PC-3 (cell line): ENCODE results near the gene ITLN2. TPM values are rescaled to one million over a fixed set of nuclear protein-coding genes. Genes with fewer than 3 reads are reported as not detected.
A peak's percentile ranks its signal among the peaks of the same experiment; 100 is the strongest.
"Not testable (repeated sequence)": the region's sequence is repeated elsewhere in the genome, so short reads cannot be mapped to it uniquely, and the experiment has no call there.

Experiments
- ATAC-seq: fragments of 200-7000 bp; cut with Tn5 transposase; 2 replicates; pipeline ENCODE4 v1.9.1; 2020; ENCODE audit warnings: mild to moderate bottlenecking, moderate library complexity
- BruUV-seq: library from RNA; stranded (reverse); fragments of 400-500 nt; replicated peaks from 2 replicates; lab custom pipeline; 2021; lab: Mats Ljungman, UMichigan
- CTCF ChIA-PET: fragments of 300-600 bp; sonication (Branson Sonifier 250); formaldehyde crosslinking; loops from one replicate; lab custom pipeline; 2022; ENCODE audit warnings: antibody characterized with exemption; lab: Charles Lee
- POLR2A ChIA-PET: fragments of 300-600 bp; sonication (Branson Sonifier 250); formaldehyde crosslinking; loops from one replicate; lab custom pipeline; 2022; ENCODE audit warnings: antibody characterized with exemption; ENCODE audit not compliant: unreplicated experiment; lab: Charles Lee
- DNase-seq: peaks from one replicate; pipeline ENCODE4 v3.0.0-alpha.2; 2015
- H2AFZ ChIP-seq: fragments of 300-600 bp; sonication (generic); 2 replicates; pipeline ENCODE4 v1.6.0; 2016; ENCODE audit warnings: antibody characterized with exemption, low read length
- H3F3A ChIP-seq: fragments of 300-600 bp; sonication (generic); one replicate; pipeline ENCODE4 v1.6.0; 2017; ENCODE audit warnings: antibody characterized with exemption, low read length, control low read depth, mild to moderate bottlenecking; ENCODE audit not compliant: unreplicated experiment
- H3K27ac ChIP-seq: fragments of 300-600 bp; sonication (generic); 2 replicates; pipeline ENCODE4 v1.5.1; 2016; ENCODE audit warnings: mild to moderate bottlenecking, low read length
- H3K27me3 ChIP-seq: fragments of 300-600 bp; sonication (generic); 2 replicates; pipeline ENCODE4 v1.6.1; 2016; ENCODE audit warnings: low read length, mixed read lengths
- H3K36me3 ChIP-seq: fragments of 300-600 bp; sonication (generic); 2 replicates; pipeline ENCODE4 v1.6.1; 2016; ENCODE audit warnings: low read depth, mixed run types, low read length, mixed read lengths
- H3K4me1 ChIP-seq: fragments of 300-600 bp; sonication (generic); 2 replicates; pipeline ENCODE4 v1.5.1; 2016; ENCODE audit warnings: low read length; ENCODE audit not compliant: insufficient read depth
- H3K4me2 ChIP-seq: fragments of 300-600 bp; sonication (generic); 2 replicates; pipeline ENCODE4 v1.6.0; 2016; ENCODE audit warnings: low read length
- H3K4me3 ChIP-seq: fragments of 300-600 bp; sonication (generic); 2 replicates; pipeline ENCODE4 v1.5.1; 2016; ENCODE audit warnings: mild to moderate bottlenecking, low read length, mixed read lengths
- H3K79me2 ChIP-seq: fragments of 300-600 bp; sonication (generic); 2 replicates; pipeline ENCODE4 v1.6.1; 2017; ENCODE audit warnings: low read length, mixed read lengths
- H3K9ac ChIP-seq: fragments of 300-600 bp; sonication (generic); 2 replicates; pipeline ENCODE4 v1.6.0; 2016; ENCODE audit warnings: mild to moderate bottlenecking, low read length
- H3K9me2 ChIP-seq: fragments of 300-600 bp; sonication (generic); replicated peaks from 2 replicates; pipeline ENCODE4 v1.6.1; 2016; ENCODE audit warnings: mixed run types, low read length, mixed read lengths
- H3K9me3 ChIP-seq: fragments of 300-600 bp; sonication (generic); 2 replicates; pipeline ENCODE4 v1.6.1; 2016; ENCODE audit warnings: low read length, mixed read lengths
- H4K20me1 ChIP-seq: fragments of 300-600 bp; sonication (generic); 2 replicates; pipeline ENCODE4 v1.6.1; 2016; ENCODE audit warnings: low read length, mixed read lengths
- EZH2phosphoT487 ChIP-seq: fragments of 300-600 bp; sonication (generic); IDR thresholded peaks from 2 replicates; pipeline ENCODE4 v1.6.1; 2018; ENCODE audit warnings: mild to moderate bottlenecking, antibody characterized with exemption, low read length, borderline replicate concordance
- intact Hi-C: fragments of 100-400 bp; cut with micrococcal nuclease; formaldehyde crosslinking; loops from 2 replicates; pipeline ENCODE4 v1.9.0; 2023
- total RNA-seq: library from RNA; depleted of rRNA; stranded (reverse); fragments of >200 nt; gene quantifications from 2 replicates; pipeline ENCODE4 v1.2.3, GENCODE V29; 2014

ITLN2 gene
- total RNA-seq, 1 experiment from 2014 or later, result not detected

GRCh38 chr1:160949881-160950280, 4.7 kb downstream of the ITLN2 start:
- intact Hi-C loops, result loop anchor here (2.0 kb wide), 3 partner anchors 33 to 275 kb away; no protein-coding TSS in a partner anchor
- BruUV-seq, result no TSS peak
- DNase-seq (peak; percentile 86), ATAC-seq (peak; percentile 52)
- no peaks in the 10 kb centered on the region for H3K27me3 ChIP-seq
- H3K4me2 ChIP-seq, result peak overlapping the region; percentile 65
- TF ChIP-seq EZH2phosphoT487, result no peak
- no peaks in the 10 kb centered on the region for H3K79me2 ChIP-seq
- no peaks in the 10 kb centered on the region for H3K9me3 ChIP-seq
- H3K4me3 ChIP-seq, result no peak overlapping the region
- H3K27ac ChIP-seq, result peak overlapping the region; percentile 79
- CTCF ChIA-PET, result no interaction called here
- H3K9ac ChIP-seq, result 0 out of 2 replicates have a peak overlapping the region, but pooled peaks have one; percentile 3
- no peaks in the 10 kb centered on the region for H4K20me1 ChIP-seq
- POLR2A ChIA-PET, result no interaction called here
- peaks cover 32% of the 10 kb centered on the region for H3K4me1 ChIP-seq
- no peaks in the 10 kb centered on the region for H3K36me3 ChIP-seq
- no peaks in the 10 kb centered on the region for H3F3A ChIP-seq
- no peak overlapping the region for H2AFZ ChIP-seq
- H3K9me2 ChIP-seq, result no peaks in the 10 kb centered on the region

GRCh38 chr1:160949216-160949880, 5.3 kb downstream of the ITLN2 start:
- intact Hi-C loops, H3K36me3 ChIP-seq, H3K9me2 ChIP-seq, H3K79me2 ChIP-seq, H3K27me3 ChIP-seq, H2AFZ ChIP-seq, H3K4me3 ChIP-seq, BruUV-seq, POLR2A ChIA-PET, H4K20me1 ChIP-seq, H3F3A ChIP-seq, H3K9me3 ChIP-seq, CTCF ChIA-PET: not testable (repeated sequence)
- Histone ChIP-seq H3K27ac (peak overlapping the region; percentile 79), H3K4me2 (peak overlapping the region; percentile 65), H3K9ac (0 out of 2 replicates have a peak overlapping the region, but pooled peaks have one; percentile 3), H3K4me1 (peaks cover 32% of the 10 kb centered on the region)
- DNase-seq, result peak; percentile 71
- peak; percentile 11; the same call in 1 of the 2 replicates for ATAC-seq

GRCh38 chr1:160947174-160947759, 7.3 kb downstream of the ITLN2 start:
- ATAC-seq, H3K27ac ChIP-seq, H3K9ac ChIP-seq, H3K79me2 ChIP-seq, BruUV-seq, H2AFZ ChIP-seq, POLR2A ChIA-PET, H3F3A ChIP-seq, CTCF ChIA-PET, H3K36me3 ChIP-seq, H4K20me1 ChIP-seq, intact Hi-C loops, H3K9me3 ChIP-seq, H3K4me2 ChIP-seq, H3K4me3 ChIP-seq, H3K9me2 ChIP-seq, DNase-seq, H3K27me3 ChIP-seq: not testable (repeated sequence)
- peaks cover 32% of the 10 kb centered on the region for H3K4me1 ChIP-seq

- H3K4me3 ChIP-seq, H3K27ac ChIP-seq, H3K4me2 ChIP-seq, CTCF ChIA-PET, H3K36me3 ChIP-seq, H3K9me2 ChIP-seq, POLR2A ChIA-PET, H3K9me3 ChIP-seq, H2AFZ ChIP-seq, H4K20me1 ChIP-seq, H3F3A ChIP-seq, BruUV-seq, H3K27me3 ChIP-seq, ATAC-seq, H3K79me2 ChIP-seq, intact Hi-C loops, H3K9ac ChIP-seq: not testable (repeated sequence)
- DNase-seq, result peak; percentile 63
- H3K4me1 ChIP-seq, result peaks cover 29% of the 10 kb centered on the region
These were observed 8.7 kb downstream of the ITLN2 start for GRCh38 chr1:160945881-160946280.
